ENCODE data around the gene PIPOX.

Gene PIPOX

GRCh38 chr17:29038085-29038795 lies 4.7 kb upstream of the PIPOX start:
- Histone ChIP-seq H2AFZ (ENCODE audit: low read length, unreplicated experiment) (no peak overlapping the region), H3K27ac (ENCODE audit: low read depth, low read length) (no peak overlapping the region), H3K27me3 (ENCODE audit: insufficient read depth, low read length) (peaks cover 54% of the 10 kb centered on the region), H3K4me1 (ENCODE audit: control insufficient read depth, insufficient read depth, low read length, unreplicated experiment) (peaks cover 24% of the 10 kb centered on the region), H3K4me3 (ENCODE audit: low read depth, low read length) (no peak overlapping the region), H3K36me3 (ENCODE audit: insufficient read depth, low read length) (no peaks in the 10 kb centered on the region), H3K79me2 (ENCODE audit: control insufficient read depth, insufficient read depth, low read length, unreplicated experiment) (no peaks in the 10 kb centered on the region)

DNA sequence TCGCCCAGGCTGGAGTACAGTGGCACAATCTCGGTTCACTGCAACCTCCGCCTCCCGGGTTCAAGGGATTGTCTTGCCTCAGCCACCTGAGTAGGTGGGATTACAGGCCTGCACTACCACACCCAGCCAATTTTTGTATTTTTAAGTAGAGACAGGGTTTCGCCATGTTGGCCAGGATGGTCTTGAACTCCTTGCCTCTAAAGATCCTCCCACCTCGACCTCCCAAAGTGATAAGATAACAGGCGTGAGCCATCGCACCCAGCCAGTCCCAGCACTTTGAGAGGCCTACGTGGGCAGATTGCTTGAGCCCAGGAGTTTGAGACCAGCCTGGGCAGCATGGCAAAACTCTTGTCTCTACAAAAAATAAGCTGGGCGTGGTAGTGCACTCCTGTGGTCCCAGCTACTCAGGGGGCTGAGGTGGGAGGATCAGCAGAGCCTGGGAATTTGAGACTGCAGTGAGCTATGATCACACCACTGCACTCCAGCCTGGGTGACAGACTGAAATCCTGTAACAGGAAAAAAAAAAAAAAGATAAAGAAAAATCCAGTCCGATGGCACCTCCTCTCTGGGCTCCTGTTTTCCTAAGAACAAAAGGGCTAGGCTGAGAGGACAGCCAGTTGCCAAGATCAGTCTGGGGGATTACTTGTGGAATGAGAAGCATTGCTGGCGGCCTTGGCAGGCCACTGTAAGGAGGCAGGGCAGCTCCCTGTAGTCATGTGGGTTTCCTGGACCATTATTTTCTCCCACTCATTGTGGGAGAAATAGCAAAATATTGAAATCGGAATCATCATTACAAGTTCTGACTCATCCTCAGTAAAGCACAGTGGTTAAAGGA lies 3.0 kb upstream of the PIPOX start:
- Histone ChIP-seq H3K4me3 (ENCODE audit: low read depth, low read length) (no peak overlapping the region), H2AFZ (ENCODE audit: low read length, unreplicated experiment) (peak overlapping the region; percentile 20), H3K4me1 (ENCODE audit: control insufficient read depth, insufficient read depth, low read length, unreplicated experiment) (peaks cover 24% of the 10 kb centered on the region), H3K79me2 (ENCODE audit: control insufficient read depth, insufficient read depth, low read length, unreplicated experiment) (no peaks in the 10 kb centered on the region), H3K36me3 (ENCODE audit: insufficient read depth, low read length) (no peaks in the 10 kb centered on the region), H3K27ac (ENCODE audit: low read depth, low read length) (peak overlapping the region; percentile 8), H3K27me3 (ENCODE audit: insufficient read depth, low read length) (peaks cover 36% of the 10 kb centered on the region)

GRCh38 chr17:29041091-29041490 lies 1.9 kb upstream of the PIPOX start:
- Histone ChIP-seq H3K27ac (ENCODE audit: low read depth, low read length) (no peak overlapping the region), H3K27me3 (ENCODE audit: insufficient read depth, low read length) (peaks cover 27% of the 10 kb centered on the region), H2AFZ (ENCODE audit: low read length, unreplicated experiment) (no peak overlapping the region), H3K36me3 (ENCODE audit: insufficient read depth, low read length) (no peaks in the 10 kb centered on the region), H3K4me1 (ENCODE audit: control insufficient read depth, insufficient read depth, low read length, unreplicated experiment) (peaks cover 24% of the 10 kb centered on the region), H3K79me2 (ENCODE audit: control insufficient read depth, insufficient read depth, low read length, unreplicated experiment) (no peaks in the 10 kb centered on the region), H3K4me3 (ENCODE audit: low read depth, low read length) (no peak overlapping the region)

DNA sequence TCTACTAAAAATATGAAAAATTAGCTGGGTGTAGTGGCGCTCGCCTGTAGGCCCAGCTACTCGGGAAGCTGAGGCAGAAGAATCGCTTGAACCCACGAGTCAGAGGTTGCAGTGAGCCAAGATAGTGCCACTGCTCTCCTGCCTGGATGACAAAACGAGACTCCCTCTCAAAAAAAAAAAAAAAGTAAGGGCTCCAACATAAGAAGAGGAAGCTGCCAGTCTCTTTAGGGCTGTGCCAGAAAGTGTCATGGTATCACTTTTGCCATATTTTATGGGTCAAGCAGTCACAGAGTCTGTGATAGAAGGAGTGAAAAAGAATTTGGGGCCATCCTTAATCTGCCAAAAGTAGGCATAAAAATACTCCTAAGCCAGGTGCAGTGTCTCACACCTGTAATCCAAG lies 1.4 kb upstream of the PIPOX start:
- Histone ChIP-seq H2AFZ (ENCODE audit: low read length, unreplicated experiment) (no peak overlapping the region), H3K79me2 (ENCODE audit: control insufficient read depth, insufficient read depth, low read length, unreplicated experiment) (no peaks in the 10 kb centered on the region), H3K27ac (ENCODE audit: low read depth, low read length) (no peak overlapping the region), H3K4me1 (ENCODE audit: control insufficient read depth, insufficient read depth, low read length, unreplicated experiment) (peaks cover 24% of the 10 kb centered on the region), H3K36me3 (ENCODE audit: insufficient read depth, low read length) (no peaks in the 10 kb centered on the region), H3K27me3 (ENCODE audit: insufficient read depth, low read length) (peaks cover 27% of the 10 kb centered on the region), H3K4me3 (ENCODE audit: low read depth, low read length) (no peak overlapping the region)

GRCh38 chr17:29042026-29042678 lies 789 bp upstream of the PIPOX start:
- peak overlapping the region; percentile 60 for H3K4me3 ChIP-seq (ENCODE audit: low read depth, low read length)
- peaks cover 24% of the 10 kb centered on the region for H3K4me1 ChIP-seq (ENCODE audit: control insufficient read depth, insufficient read depth, low read length, unreplicated experiment)
- no peak overlapping the region for H3K27ac ChIP-seq (ENCODE audit: low read depth, low read length)
- no peaks in the 10 kb centered on the region for H3K79me2 ChIP-seq (ENCODE audit: control insufficient read depth, insufficient read depth, low read length, unreplicated experiment)
- H3K27me3 ChIP-seq (ENCODE audit: insufficient read depth, low read length) = peaks cover 25% of the 10 kb centered on the region
- H2AFZ ChIP-seq (ENCODE audit: low read length, unreplicated experiment) = peak overlapping the region; percentile 71
- H3K36me3 ChIP-seq (ENCODE audit: insufficient read depth, low read length) = no peaks in the 10 kb centered on the region

DNA sequence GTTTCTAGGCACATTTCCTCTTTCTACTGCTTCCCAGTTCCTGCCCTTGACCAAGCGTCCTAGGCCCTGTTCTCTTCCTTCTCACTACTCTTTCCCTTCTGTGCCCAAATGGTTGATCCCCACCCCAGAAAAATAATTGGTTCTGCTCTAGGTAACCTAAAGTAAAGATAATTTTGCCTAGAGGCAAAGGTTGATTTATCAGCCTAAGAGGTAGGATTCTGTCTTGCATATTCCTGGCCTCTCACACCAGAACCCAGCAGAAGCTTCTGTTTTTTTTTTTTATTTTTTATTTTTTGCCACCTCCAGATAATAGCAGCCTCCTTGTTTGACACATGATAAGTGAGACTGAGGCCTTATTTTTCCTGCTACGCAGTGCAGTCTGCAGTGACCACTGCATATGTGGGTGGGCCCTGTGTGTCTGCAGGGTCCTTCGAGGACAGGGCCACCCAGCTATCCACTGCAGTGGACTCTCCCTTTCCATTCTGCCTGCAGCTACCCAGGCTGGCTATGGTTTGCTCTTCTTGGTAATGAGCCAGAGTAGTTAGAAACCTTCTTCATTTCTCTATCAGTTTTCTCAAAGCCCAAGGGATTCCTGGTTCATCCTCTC lies 701 bp downstream of the PIPOX start:
- H3K4me1 ChIP-seq (ENCODE audit: control insufficient read depth, insufficient read depth, low read length, unreplicated experiment) = peaks cover 24% of the 10 kb centered on the region
- no peak overlapping the region for H2AFZ ChIP-seq (ENCODE audit: low read length, unreplicated experiment)
- peaks cover 10% of the 10 kb centered on the region for H3K27me3 ChIP-seq (ENCODE audit: insufficient read depth, low read length)
- H3K27ac ChIP-seq (ENCODE audit: low read depth, low read length) = no peak overlapping the region
- no peak overlapping the region for H3K4me3 ChIP-seq (ENCODE audit: low read depth, low read length)
- H3K36me3 ChIP-seq (ENCODE audit: insufficient read depth, low read length) = no peaks in the 10 kb centered on the region
- H3K79me2 ChIP-seq (ENCODE audit: control insufficient read depth, insufficient read depth, low read length, unreplicated experiment) = no peaks in the 10 kb centered on the region

- Histone ChIP-seq H3K79me2 (ENCODE audit: control insufficient read depth, insufficient read depth, low read length, unreplicated experiment) (no peaks in the 10 kb centered on the region), H3K4me3 (ENCODE audit: low read depth, low read length) (no peak overlapping the region), H3K4me1 (ENCODE audit: control insufficient read depth, insufficient read depth, low read length, unreplicated experiment) (peaks cover 20% of the 10 kb centered on the region), H2AFZ (ENCODE audit: low read length, unreplicated experiment) (no peak overlapping the region), H3K36me3 (ENCODE audit: insufficient read depth, low read length) (no peaks in the 10 kb centered on the region), H3K27me3 (ENCODE audit: insufficient read depth, low read length) (peaks cover 16% of the 10 kb centered on the region), H3K27ac (ENCODE audit: low read depth, low read length) (no peak overlapping the region)
Observed at GRCh38 chr17:29045026-29045425, 2.1 kb downstream of the PIPOX start.

DNA sequence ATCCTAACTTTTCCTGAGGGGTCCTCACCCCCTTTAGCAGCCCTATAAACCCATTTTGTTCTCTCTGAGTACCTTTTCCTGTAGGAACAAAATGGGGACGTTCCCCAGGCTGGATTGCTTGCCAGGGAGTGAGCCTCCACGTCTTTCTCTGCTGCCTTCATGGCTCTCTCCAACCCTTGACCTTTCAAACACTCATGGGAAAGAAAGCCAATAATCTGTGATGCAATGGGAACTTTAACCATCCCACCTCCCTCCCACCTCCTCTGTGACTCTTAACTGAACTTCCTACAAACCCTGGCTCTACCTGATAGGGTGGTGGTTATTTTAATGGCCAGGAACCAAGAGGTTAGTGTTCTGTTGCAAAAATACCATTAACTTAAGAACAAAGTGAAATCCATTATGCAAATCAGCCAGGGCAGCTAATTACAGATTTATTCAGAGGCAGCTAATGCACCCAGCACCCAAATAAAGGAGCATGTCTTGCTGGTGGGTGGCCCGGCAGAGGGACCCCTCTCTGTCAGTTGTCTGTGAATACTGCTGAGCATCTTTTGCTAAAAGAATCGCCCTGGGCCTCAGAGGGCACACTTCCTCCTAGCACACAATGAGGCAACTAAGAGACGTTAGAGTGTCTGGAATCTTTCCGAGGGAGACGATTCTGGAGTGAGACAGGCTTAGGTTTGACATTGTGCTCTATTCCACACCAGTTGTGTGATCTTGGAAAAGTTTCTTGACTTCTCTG lies 3.0 kb downstream of the PIPOX start:
- peaks cover 13% of the 10 kb centered on the region for H3K4me1 ChIP-seq (ENCODE audit: control insufficient read depth, insufficient read depth, low read length, unreplicated experiment)
- H2AFZ ChIP-seq (ENCODE audit: low read length, unreplicated experiment) = no peak overlapping the region
- no peak overlapping the region for H3K27ac ChIP-seq (ENCODE audit: low read depth, low read length)
- H3K4me3 ChIP-seq (ENCODE audit: low read depth, low read length) = no peak overlapping the region
- H3K27me3 ChIP-seq (ENCODE audit: insufficient read depth, low read length) = peaks cover 16% of the 10 kb centered on the region
- no peaks in the 10 kb centered on the region for H3K36me3 ChIP-seq (ENCODE audit: insufficient read depth, low read length)
- no peaks in the 10 kb centered on the region for H3K79me2 ChIP-seq (ENCODE audit: control insufficient read depth, insufficient read depth, low read length, unreplicated experiment)

DNA sequence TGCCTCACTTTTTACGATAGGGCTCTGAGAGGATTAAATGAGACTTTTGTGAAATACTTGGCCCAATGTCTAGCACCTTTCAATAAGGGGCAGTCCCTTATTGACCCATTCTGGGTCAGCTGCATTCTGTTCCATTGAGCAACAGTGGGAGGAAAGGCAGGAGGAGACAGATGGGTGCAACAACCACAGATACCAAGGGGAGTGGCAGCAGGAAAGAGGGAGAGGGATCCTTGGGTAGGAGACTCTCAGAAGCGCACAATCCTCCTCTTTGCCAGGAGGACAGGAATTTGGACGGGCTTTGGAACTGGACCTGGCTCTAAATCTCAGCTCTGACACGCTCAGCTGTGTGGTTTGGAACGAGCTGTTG lies 3.5 kb downstream of the PIPOX start:
- Histone ChIP-seq H3K27me3 (ENCODE audit: insufficient read depth, low read length) (peaks cover 16% of the 10 kb centered on the region), H3K4me3 (ENCODE audit: low read depth, low read length) (no peak overlapping the region), H3K27ac (ENCODE audit: low read depth, low read length) (no peak overlapping the region), H3K4me1 (ENCODE audit: control insufficient read depth, insufficient read depth, low read length, unreplicated experiment) (peaks cover 11% of the 10 kb centered on the region), H2AFZ (ENCODE audit: low read length, unreplicated experiment) (no peak overlapping the region), H3K79me2 (ENCODE audit: control insufficient read depth, insufficient read depth, low read length, unreplicated experiment) (no peaks in the 10 kb centered on the region), H3K36me3 (ENCODE audit: insufficient read depth, low read length) (no peaks in the 10 kb centered on the region)

Data from ACC112 (cell line).